ENCODE measurements around the gene TET1.

DNA sequence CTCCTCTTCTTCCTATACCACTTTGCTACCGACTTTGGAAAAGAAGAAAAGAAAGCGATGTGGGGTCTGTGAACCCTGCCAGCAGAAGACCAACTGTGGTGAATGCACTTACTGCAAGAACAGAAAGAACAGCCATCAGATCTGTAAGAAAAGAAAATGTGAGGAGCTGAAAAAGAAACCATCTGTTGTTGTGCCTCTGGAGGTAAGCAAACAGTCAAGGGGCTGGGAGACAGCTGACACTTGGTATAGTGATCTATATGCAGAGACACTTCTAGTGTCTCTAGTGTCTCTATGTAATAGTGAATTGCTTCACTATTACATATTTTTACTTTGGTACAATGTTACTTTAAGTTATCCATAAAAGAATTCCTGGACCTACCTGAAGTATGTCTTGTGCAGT is 13.9 kb downstream of the TET1 start:
- no peak for TF ChIP-seq RAD21 (conservative IDR thresholded peaks at IDR 0.05 in 1 of 2, IDR thresholded peaks at IDR 0.05 in 1 of 2)
- no peak for TF ChIP-seq RFX5 (IDR thresholded peaks at IDR 0.05)

Data from A549 (cell line).